ENCODE results near the gene SRL. TPM values are rescaled to one million over a fixed set of nuclear protein-coding genes. Genes with fewer than 3 reads are reported as not detected.
A peak's percentile ranks its signal among the peaks of the same experiment; 100 is the strongest.

The SRL gene
- total and polyA plus RNA-seq, 2 experiments from 2014 or later, result 1.1 TPM; not detected in 1

- WGBS (ENCODE audit: low lambda C conversion rate, missing lambda C conversion rate), result 96% methylated on average over 5 of the region's 5 CpGs
- no peaks in the 10 kb centered on the region for H3K9me2 ChIP-seq (replicated peaks; ENCODE audit: insufficient read depth)
- TF ChIP-seq, protein P1, sequence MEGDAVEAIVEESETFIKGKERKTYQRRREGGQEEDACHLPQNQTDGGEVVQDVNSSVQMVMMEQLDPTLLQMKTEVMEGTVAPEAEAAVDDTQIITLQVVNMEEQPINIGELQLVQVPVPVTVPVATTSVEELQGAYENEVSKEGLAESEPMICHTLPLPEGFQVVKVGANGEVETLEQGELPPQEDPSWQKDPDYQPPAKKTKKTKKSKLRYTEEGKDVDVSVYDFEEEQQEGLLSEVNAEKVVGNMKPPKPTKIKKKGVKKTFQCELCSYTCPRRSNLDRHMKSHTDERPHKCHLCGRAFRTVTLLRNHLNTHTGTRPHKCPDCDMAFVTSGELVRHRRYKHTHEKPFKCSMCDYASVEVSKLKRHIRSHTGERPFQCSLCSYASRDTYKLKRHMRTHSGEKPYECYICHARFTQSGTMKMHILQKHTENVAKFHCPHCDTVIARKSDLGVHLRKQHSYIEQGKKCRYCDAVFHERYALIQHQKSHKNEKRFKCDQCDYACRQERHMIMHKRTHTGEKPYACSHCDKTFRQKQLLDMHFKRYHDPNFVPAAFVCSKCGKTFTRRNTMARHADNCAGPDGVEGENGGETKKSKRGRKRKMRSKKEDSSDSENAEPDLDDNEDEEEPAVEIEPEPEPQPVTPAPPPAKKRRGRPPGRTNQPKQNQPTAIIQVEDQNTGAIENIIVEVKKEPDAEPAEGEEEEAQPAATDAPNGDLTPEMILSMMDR (IDR thresholded peaks at IDR 0.05; ENCODE audit: poor library complexity), result no peak
- TF ChIP-seq EZH2phosphoT487 (IDR thresholded peaks at IDR 0.05; ENCODE audit: low read depth, severe bottlenecking, unreplicated experiment) (no peak), EZH2 (IDR thresholded peaks at IDR 0.05; ENCODE audit: borderline replicate concordance) (no peak)
- H3K79me2 ChIP-seq, result peaks cover 64% of the 10 kb centered on the region
- no peaks in the 10 kb centered on the region for H3K27me3 ChIP-seq
- no peak overlapping the region for H3K4me3 ChIP-seq
- no peaks in the 10 kb centered on the region for H3K9me3 ChIP-seq (ENCODE audit: low read depth)
- no peak overlapping the region for H2AFZ ChIP-seq
- no peaks in the 10 kb centered on the region for H4K20me1 ChIP-seq (ENCODE audit: insufficient read depth, poor library complexity, severe bottlenecking)
- no peak for DNase-seq (ENCODE audit: low spot score)
- H3K36me3 ChIP-seq (replicated peaks; ENCODE audit: insufficient read depth, low read depth), result no peaks in the 10 kb centered on the region
- no peak overlapping the region for H3K27ac ChIP-seq
- H3K4me1 ChIP-seq (ENCODE audit: insufficient read depth), result peaks cover 8% of the 10 kb centered on the region
- H3K4me2 ChIP-seq, result no peak overlapping the region
Measured at GRCh38 chr16:4270091-4270490, 28.2 kb upstream of the SRL start.

DNA sequence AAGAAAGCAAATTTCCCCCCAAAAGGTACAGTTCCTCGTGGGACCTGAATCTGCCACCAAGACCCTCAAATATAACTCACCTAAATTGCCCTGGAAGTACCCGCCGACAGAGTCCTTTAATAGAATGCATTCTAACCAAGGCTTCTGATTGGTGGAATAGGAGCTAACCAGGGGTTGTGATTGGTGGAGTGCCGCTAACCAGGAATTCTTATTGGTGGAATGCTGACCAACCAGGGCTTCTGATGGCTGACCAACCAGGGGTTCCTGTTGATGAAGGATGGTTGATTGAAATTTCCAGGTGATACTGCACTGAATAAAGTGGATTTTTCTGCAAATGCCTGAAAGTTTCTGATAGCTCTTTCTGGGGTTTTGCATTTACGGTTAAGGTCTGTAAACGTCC is 24.5 kb upstream of the SRL start:
- Histone ChIP-seq H3K4me1 (ENCODE audit: insufficient read depth) (peaks cover 24% of the 10 kb centered on the region), H3K9me2 (replicated peaks; ENCODE audit: insufficient read depth) (no peaks in the 10 kb centered on the region), H2AFZ (no peak overlapping the region), H3K36me3 (replicated peaks; ENCODE audit: insufficient read depth, low read depth) (no peaks in the 10 kb centered on the region), H3K27me3 (no peaks in the 10 kb centered on the region), H4K20me1 (ENCODE audit: insufficient read depth, poor library complexity, severe bottlenecking) (no peaks in the 10 kb centered on the region), H3K4me2 (no peak overlapping the region), H3K27ac (no peak overlapping the region), H3K4me3 (no peak overlapping the region), H3K79me2 (peaks cover 79% of the 10 kb centered on the region), H3K9me3 (ENCODE audit: low read depth) (no peaks in the 10 kb centered on the region)
- TF ChIP-seq EZH2phosphoT487 (IDR thresholded peaks at IDR 0.05; ENCODE audit: low read depth, severe bottlenecking, unreplicated experiment) (no peak), EZH2 (IDR thresholded peaks at IDR 0.05; ENCODE audit: borderline replicate concordance) (no peak)
- TF ChIP-seq, protein P1 (IDR thresholded peaks at IDR 0.05; ENCODE audit: poor library complexity), result no peak
- 90% methylated on average over 6 of the region's 6 CpGs for WGBS (ENCODE audit: low lambda C conversion rate, missing lambda C conversion rate)
- no peak for DNase-seq (ENCODE audit: low spot score)

- Histone ChIP-seq H3K79me2 (peaks cover 74% of the 10 kb centered on the region), H3K27ac (no peak overlapping the region), H2AFZ (no peak overlapping the region), H3K4me1 (ENCODE audit: insufficient read depth) (peaks cover 21% of the 10 kb centered on the region), H3K9me2 (replicated peaks; ENCODE audit: insufficient read depth) (no peaks in the 10 kb centered on the region), H3K27me3 (no peaks in the 10 kb centered on the region), H3K4me2 (no peak overlapping the region), H4K20me1 (ENCODE audit: insufficient read depth, poor library complexity, severe bottlenecking) (no peaks in the 10 kb centered on the region), H3K9me3 (ENCODE audit: low read depth) (no peaks in the 10 kb centered on the region), H3K36me3 (replicated peaks; ENCODE audit: insufficient read depth, low read depth) (no peaks in the 10 kb centered on the region), H3K4me3 (no peak overlapping the region)
- no peak for DNase-seq (ENCODE audit: low spot score)
- 83% methylated on average over 7 of the region's 7 CpGs for WGBS (ENCODE audit: low lambda C conversion rate, missing lambda C conversion rate)
- TF ChIP-seq EZH2 (IDR thresholded peaks at IDR 0.05; ENCODE audit: borderline replicate concordance) (no peak), EZH2phosphoT487 (IDR thresholded peaks at IDR 0.05; ENCODE audit: low read depth, severe bottlenecking, unreplicated experiment) (no peak)
- TF ChIP-seq, protein P1 (IDR thresholded peaks at IDR 0.05; ENCODE audit: poor library complexity), result no peak
Measured at GRCh38 chr16:4265676-4266075, 23.8 kb upstream of the SRL start.

DNA sequence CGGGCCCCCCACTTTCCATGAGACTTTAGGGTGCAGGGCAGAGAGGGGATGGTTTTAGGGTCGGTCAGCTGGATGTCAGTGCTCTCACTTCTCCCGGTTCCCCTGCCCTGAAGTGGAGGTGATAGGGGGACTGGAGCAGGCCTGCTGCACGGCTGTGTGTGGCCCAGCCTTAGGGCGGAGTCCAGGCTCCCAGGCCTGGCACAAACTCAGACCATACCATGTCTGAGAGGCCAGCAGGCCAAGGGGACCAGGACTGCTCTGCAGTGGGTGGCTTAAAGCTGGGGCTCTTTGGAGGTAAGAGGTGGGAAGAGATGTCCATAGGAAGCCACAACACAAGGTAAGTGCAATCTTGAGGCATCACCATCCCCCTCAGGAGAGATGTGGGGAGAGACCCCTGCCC is 22.7 kb upstream of the SRL start:
- no peak for DNase-seq (ENCODE audit: low spot score)
- no peak overlapping the region for H2AFZ ChIP-seq
- H3K4me3 ChIP-seq, result no peak overlapping the region
- H3K9me3 ChIP-seq (ENCODE audit: low read depth), result no peaks in the 10 kb centered on the region
- peaks cover 63% of the 10 kb centered on the region for H3K79me2 ChIP-seq
- WGBS (ENCODE audit: low lambda C conversion rate, missing lambda C conversion rate), result 67% methylated on average over 5 of the region's 5 CpGs
- TF ChIP-seq EZH2 (IDR thresholded peaks at IDR 0.05; ENCODE audit: borderline replicate concordance) (no peak), EZH2phosphoT487 (IDR thresholded peaks at IDR 0.05; ENCODE audit: low read depth, severe bottlenecking, unreplicated experiment) (no peak)
- TF ChIP-seq, protein P1 (IDR thresholded peaks at IDR 0.05; ENCODE audit: poor library complexity), result no peak
- peaks cover 18% of the 10 kb centered on the region for H3K4me1 ChIP-seq (ENCODE audit: insufficient read depth)
- peak overlapping the region; percentile 94 for H3K27ac ChIP-seq
- no peaks in the 10 kb centered on the region for H3K27me3 ChIP-seq
- H3K36me3 ChIP-seq (replicated peaks; ENCODE audit: insufficient read depth, low read depth), result no peaks in the 10 kb centered on the region
- H3K4me2 ChIP-seq, result peak overlapping the region; percentile 66
- H4K20me1 ChIP-seq (ENCODE audit: insufficient read depth, poor library complexity, severe bottlenecking), result no peaks in the 10 kb centered on the region
- no peaks in the 10 kb centered on the region for H3K9me2 ChIP-seq (replicated peaks; ENCODE audit: insufficient read depth)

Measured in hepatocyte (in vitro differentiated cells).